ENCODE results near the gene SETD1B. TPM values are rescaled to one million over a fixed set of nuclear protein-coding genes. Genes with fewer than 3 reads are reported as not detected.

The SETD1B gene
- total RNA-seq, 4 donors from 2014 or later = 3.7 to 10.4 (median 6.6) TPM

DNA sequence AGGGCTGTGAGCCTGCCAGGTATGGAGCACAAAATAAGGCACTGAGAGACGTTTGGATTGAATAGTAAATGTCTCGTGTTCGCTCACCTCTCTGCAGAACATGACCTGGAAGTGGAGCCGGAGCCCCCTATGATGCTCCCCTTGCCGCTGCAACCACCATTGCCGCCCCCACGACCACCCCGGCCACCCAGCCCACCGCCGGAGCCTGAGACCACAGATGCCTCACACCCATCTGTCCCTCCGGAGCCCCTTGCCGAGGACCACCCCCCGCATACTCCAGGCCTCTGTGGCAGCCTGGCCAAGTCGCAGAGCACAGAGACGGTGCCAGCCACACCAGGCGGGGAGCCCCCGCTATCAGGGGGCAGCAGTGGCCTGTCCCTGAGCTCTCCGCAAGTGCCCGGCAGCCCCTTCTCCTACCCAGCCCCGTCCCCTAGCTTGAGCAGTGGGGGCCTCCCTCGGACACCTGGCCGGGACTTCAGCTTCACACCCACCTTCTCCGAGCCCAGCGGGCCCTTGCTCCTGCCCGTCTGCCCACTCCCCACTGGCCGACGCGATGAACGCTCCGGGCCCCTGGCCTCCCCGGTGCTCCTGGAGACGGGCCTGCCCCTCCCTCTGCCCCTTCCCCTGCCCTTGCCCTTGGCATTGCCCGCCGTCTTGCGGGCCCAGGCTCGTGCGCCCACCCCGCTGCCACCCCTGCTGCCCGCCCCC lies 18.7 kb downstream of the SETD1B start:
- no peak for ATAC-seq (ENCODE audit: low FRiP score)
- TF ChIP-seq, protein P1, sequence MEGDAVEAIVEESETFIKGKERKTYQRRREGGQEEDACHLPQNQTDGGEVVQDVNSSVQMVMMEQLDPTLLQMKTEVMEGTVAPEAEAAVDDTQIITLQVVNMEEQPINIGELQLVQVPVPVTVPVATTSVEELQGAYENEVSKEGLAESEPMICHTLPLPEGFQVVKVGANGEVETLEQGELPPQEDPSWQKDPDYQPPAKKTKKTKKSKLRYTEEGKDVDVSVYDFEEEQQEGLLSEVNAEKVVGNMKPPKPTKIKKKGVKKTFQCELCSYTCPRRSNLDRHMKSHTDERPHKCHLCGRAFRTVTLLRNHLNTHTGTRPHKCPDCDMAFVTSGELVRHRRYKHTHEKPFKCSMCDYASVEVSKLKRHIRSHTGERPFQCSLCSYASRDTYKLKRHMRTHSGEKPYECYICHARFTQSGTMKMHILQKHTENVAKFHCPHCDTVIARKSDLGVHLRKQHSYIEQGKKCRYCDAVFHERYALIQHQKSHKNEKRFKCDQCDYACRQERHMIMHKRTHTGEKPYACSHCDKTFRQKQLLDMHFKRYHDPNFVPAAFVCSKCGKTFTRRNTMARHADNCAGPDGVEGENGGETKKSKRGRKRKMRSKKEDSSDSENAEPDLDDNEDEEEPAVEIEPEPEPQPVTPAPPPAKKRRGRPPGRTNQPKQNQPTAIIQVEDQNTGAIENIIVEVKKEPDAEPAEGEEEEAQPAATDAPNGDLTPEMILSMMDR (IDR thresholded peaks at IDR 0.05) = no peak
- DNase-seq (ENCODE audit: low spot score) = no peak

DNA sequence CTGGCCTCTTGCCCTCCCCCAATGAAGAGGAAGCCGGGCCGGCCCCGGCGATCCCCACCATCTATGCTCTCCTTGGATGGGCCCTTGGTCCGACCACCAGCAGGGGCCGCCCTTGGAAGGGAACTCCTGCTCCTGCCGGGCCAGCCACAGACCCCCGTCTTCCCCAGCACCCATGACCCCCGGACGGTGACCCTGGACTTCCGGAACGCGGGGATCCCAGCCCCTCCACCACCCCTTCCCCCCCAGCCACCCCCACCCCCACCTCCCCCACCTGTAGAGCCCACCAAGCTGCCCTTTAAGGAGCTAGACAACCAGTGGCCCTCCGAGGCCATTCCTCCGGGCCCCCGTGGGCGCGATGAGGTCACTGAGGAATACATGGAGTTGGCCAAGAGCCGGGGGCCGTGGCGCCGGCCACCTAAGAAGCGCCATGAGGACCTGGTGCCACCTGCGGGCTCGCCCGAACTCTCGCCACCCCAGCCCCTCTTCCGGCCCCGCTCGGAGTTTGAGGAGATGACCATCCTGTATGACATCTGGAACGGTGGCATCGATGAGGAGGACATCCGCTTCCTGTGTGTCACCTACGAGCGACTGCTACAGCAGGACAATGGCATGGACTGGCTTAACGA lies 19.4 kb downstream of the SETD1B start:
- DNase-seq (ENCODE audit: low spot score) = no peak
- TF ChIP-seq, protein P1 (IDR thresholded peaks at IDR 0.05) = no peak
- no peak for ATAC-seq (ENCODE audit: low FRiP score)

DNA sequence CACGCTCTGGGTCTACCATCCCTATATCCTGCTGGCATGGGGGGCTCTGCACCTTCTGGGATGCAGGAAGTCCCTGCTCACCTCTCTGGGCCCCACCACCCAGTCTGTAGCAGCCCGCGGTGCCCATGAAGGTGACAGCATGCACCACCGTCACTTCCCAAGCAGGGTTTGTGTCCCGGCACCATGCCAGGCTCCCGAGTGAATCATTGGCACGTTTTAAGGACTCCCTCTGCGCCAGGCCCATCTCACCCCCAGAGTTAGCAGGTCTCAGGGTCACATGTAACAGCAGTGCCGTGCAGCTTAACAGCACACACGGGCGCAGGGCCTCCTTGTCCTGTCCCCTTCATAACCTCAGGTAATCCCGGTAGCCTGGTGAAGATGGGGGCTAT lies 19.9 kb downstream of the SETD1B start:
- TF ChIP-seq, protein P1 (IDR thresholded peaks at IDR 0.05) = no peak
- no peak for ATAC-seq (ENCODE audit: low FRiP score)
- DNase-seq (ENCODE audit: low spot score) = no peak

DNA sequence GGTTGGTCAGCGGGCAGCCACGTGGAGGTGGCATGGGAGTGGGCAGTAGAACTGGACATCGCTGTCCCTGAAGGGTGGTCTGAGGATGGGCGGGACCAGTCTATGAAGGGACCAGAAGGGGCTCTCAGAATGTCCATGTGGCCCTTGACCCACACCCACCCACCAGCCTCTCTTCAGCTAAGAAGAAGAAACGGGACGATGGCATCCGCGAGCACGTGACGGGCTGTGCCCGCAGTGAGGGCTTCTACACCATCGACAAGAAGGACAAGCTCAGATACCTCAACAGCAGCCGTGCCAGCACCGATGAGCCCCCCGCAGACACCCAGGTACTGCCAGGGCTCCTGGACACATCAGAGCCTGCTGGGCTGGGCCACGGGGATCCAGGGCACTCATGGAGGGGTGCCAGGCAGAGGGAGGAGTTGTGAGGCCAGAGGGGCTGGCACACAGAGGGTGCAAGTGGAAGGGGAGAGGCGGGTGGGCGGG lies 21.3 kb downstream of the SETD1B start:
- DNase-seq (ENCODE audit: low spot score) (no peak), ATAC-seq (ENCODE audit: low FRiP score) (no peak)
- TF ChIP-seq, protein P1 (IDR thresholded peaks at IDR 0.05) = no peak

DNA sequence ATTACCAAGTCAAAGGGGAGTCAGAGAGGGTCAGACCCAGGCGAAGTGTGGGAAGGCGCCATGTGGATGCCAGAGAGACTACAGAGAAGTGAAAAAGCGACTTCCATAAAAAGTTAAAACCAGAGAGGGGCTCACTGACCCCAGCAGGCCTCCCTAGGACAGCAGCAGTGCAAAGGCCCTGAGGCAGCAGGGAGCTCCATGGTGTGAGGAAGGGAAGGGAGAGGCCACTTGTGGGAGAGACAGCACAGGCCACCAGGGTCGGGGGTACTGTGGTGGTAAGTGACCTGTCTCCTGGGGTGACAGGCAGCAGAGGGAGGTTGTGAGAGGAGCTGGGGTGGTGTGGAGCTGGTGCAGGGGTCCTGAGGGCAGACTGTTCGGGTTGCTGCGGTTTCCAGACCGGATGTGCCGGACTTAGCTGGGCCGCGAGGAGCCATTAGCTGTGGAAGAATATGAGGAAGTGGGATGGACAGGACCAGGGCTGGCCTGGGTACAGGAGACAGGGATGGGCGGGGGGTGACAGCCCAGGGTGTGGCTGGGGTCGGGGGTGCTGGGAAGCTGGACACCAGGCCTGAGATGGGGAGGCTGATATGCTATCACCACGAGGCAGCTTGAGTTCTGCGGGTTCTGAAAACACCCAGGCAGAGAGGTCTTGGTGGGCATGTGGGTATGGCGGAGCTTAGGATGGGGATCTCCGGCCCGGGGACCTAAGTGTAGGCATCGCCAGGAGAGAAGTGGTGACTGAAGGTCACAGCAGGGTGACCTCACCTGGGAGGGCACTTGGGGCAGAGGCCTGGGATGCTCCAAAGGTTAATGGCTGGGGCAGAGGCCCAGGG lies 22.7 kb downstream of the SETD1B start:
- ATAC-seq (ENCODE audit: low FRiP score) (no peak), DNase-seq (ENCODE audit: low spot score) (no peak)
- TF ChIP-seq, protein P1 (IDR thresholded peaks at IDR 0.05) = no peak

DNA sequence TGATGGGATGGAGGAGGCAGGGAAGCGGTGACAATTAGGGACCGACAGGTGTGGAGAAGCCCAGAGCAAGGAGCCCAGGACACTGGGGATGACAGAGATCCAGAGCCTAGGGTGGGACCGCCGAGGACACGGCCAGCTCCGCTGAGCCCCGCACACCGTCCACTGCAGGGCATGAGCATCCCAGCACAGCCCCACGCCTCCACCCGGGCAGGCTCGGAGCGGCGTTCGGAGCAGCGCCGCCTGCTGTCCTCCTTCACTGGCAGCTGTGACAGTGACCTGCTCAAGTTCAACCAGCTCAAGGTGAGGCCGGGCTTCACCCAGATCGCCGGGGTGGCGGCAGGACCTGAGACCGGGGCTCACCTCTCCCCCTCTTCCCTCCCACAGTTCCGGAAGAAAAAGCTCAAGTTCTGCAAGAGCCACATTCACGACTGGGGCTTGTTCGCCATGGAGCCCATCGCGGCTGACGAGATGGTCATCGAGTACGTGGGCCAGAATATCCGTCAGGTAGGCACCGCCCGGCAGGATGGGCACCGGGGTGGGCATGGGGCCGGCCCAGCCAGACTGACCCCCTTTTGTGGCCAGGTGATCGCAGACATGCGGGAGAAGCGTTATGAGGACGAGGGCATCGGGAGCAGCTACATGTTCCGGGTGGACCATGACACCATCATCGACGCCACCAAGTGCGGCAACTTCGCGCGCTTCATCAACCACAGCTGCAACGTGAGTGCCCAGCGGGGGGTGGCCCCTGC lies 23.7 kb downstream of the SETD1B start:
- TF ChIP-seq, protein P1 (IDR thresholded peaks at IDR 0.05) = no peak
- DNase-seq (ENCODE audit: low spot score) (no peak), ATAC-seq (ENCODE audit: low FRiP score) (no peak)
